OCI-LY7 (cell line): Measurements from ENCODE around the gene DGUOK. TPM values are rescaled to one million over a fixed set of nuclear protein-coding genes. Genes with fewer than 3 reads are reported as not detected.
"Not testable (repeated sequence)": the region's sequence is repeated elsewhere in the genome, so short reads cannot be mapped to it uniquely, and the experiment has no call there.

ENCODE experiments used
- BruUV-seq: library from RNA; stranded (reverse); fragments of 400-500 nt; replicated peaks from 2 replicates; lab custom pipeline; 2021; lab: Mats Ljungman, UMichigan
- CTCF ChIA-PET: fragments of 300-600 bp; sonication (Branson Sonifier 250); formaldehyde crosslinking; loops from one replicate; lab custom pipeline; 2022; ENCODE audit warnings: antibody characterized with exemption; ENCODE audit not compliant: unreplicated experiment; lab: Charles Lee
- POLR2A ChIA-PET: fragments of 300-600 bp; sonication (Branson Sonifier 250); formaldehyde crosslinking; loops from one replicate; lab custom pipeline; 2022; ENCODE audit warnings: antibody characterized with exemption; lab: Charles Lee
- DNase-seq: peaks from one replicate; pipeline ENCODE4 v3.0.0-alpha.2; 2015; ENCODE audit warnings: low spot score
- H2AFZ ChIP-seq: fragments of 200-600 bp; sonication (generic), shearing (Covaris generic); 2 replicates; pipeline ENCODE4 v1.6.1; 2014; ENCODE audit warnings: mild to moderate bottlenecking, antibody characterized with exemption, low read length, moderate library complexity
- H3K27ac ChIP-seq: fragments of 200-600 bp; sonication (generic); 2 replicates; pipeline ENCODE4 v1.5.1; 2014; ENCODE audit warnings: mixed run types, low read depth, mild to moderate bottlenecking, moderate library complexity, low read length, inconsistent platforms; ENCODE audit not compliant: poor library complexity, severe bottlenecking
- H3K36me3 ChIP-seq: fragments of 200-600 bp; sonication (generic); 2 replicates; pipeline ENCODE4 v1.6.1; 2014; ENCODE audit warnings: mild to moderate bottlenecking, antibody characterized with exemption, low read length, moderate library complexity, mixed read lengths; ENCODE audit not compliant: insufficient read depth
- H3K4me1 ChIP-seq: fragments of 200-600 bp; sonication (generic); 2 replicates; pipeline ENCODE4 v1.5.1; 2014; ENCODE audit warnings: mild to moderate bottlenecking, low read length; ENCODE audit not compliant: insufficient read depth, poor library complexity, severe bottlenecking
- H3K4me2 ChIP-seq: fragments of 200-600 bp; sonication (generic); 2 replicates; pipeline ENCODE4 v1.6.1; 2014; ENCODE audit warnings: mild to moderate bottlenecking, low read length
- H3K4me3 ChIP-seq: fragments of 200-600 bp; sonication (generic); 2 replicates; pipeline ENCODE4 v1.5.1; 2014; ENCODE audit warnings: mild to moderate bottlenecking, low read depth, low read length; ENCODE audit not compliant: poor library complexity, severe bottlenecking
- H3K79me2 ChIP-seq: fragments of 200-600 bp; sonication (generic); 2 replicates; pipeline ENCODE4 v1.6.1; 2016; ENCODE audit warnings: low read depth, mild to moderate bottlenecking, low read length, moderate library complexity, mixed read lengths; ENCODE audit not compliant: insufficient read depth
- H3K9me2 ChIP-seq: fragments of 200-600 bp; sonication (generic); 2 replicates; pipeline ENCODE4 v1.6.1; 2016; ENCODE audit warnings: mild to moderate bottlenecking, low read length, mixed read lengths; ENCODE audit not compliant: insufficient read depth
- H3K9me3 ChIP-seq: fragments of 200-600 bp; sonication (generic); 2 replicates; pipeline ENCODE4 v1.6.1; 2014; ENCODE audit warnings: mild to moderate bottlenecking, mixed run types, low read length, mixed read lengths
- H4K20me1 ChIP-seq: fragments of 200-600 bp; sonication (generic); 2 replicates; pipeline ENCODE4 v1.6.1; 2014; ENCODE audit warnings: mild to moderate bottlenecking, antibody characterized with exemption, low read length, moderate library complexity, mixed read lengths; ENCODE audit not compliant: insufficient read depth
- CTCF ChIP-seq: fragments of 200-600 bp; sonication (generic); conservative IDR thresholded peaks from 2 replicates; pipeline ENCODE4 v1.5.1; 2014; ENCODE audit warnings: mild to moderate bottlenecking, antibody characterized with exemption, low read length, moderate library complexity, mixed read lengths
- EZH2phosphoT487 ChIP-seq: fragments of 200-600 bp; sonication (generic); IDR thresholded peaks from 2 replicates; pipeline ENCODE4 v1.6.1; 2018; ENCODE audit warnings: low read depth, borderline replicate concordance, mild to moderate bottlenecking, mixed run types, antibody characterized with exemption, low read length, moderate library complexity, mixed read lengths
- intact Hi-C: fragments of 100-400 bp; cut with micrococcal nuclease; formaldehyde crosslinking; loops from one replicate; pipeline ENCODE4 v1.10.0; 2022; ENCODE audit not compliant: unreplicated experiment
- total RNA-seq, 2 experiments: library from RNA; depleted of rRNA in 1 of 2; stranded (reverse); fragments of >200 nt in 1 of 2; shearing (Covaris generic) in 1 of 2; gene quantifications; 2 replicates each; pipeline ENCODE4 v1.2.3, GENCODE V29; 2014 to 2022

DGUOK gene
- total RNA-seq, 2 experiments from 2014 or later: 73.4 to 91.8 TPM

GRCh38 chr2:73902284-73902683 is 24.4 kb upstream of the DGUOK start:
- Histone ChIP-seq H3K9me2 (no peaks in the 10 kb centered on the region), H2AFZ (no peak overlapping the region), H3K79me2 (no peaks in the 10 kb centered on the region), H3K9me3 (no peaks in the 10 kb centered on the region), H3K4me3 (no peak overlapping the region), H3K4me1 (no peaks in the 10 kb centered on the region), H4K20me1 (no peaks in the 10 kb centered on the region), H3K27ac (no peak overlapping the region), H3K36me3 (no peaks in the 10 kb centered on the region), H3K4me2 (no peak overlapping the region)
- CTCF ChIA-PET: no interaction called here
- no TSS peak for BruUV-seq
- TF ChIP-seq CTCF (no peak), EZH2phosphoT487 (no peak)
- intact Hi-C loops: no loop called here
- DNase-seq: no peak
- POLR2A ChIA-PET: interaction anchor here (0.6 kb wide), 2 partner anchors 56 to 198 kb away, joined by 3 read pairs; no protein-coding TSS in a partner anchor

- Histone ChIP-seq H3K4me3 (no peak overlapping the region), H3K79me2 (no peaks in the 10 kb centered on the region), H2AFZ (no peak overlapping the region), H3K27ac (no peak overlapping the region), H3K4me1 (no peaks in the 10 kb centered on the region), H3K9me2 (no peaks in the 10 kb centered on the region), H3K4me2 (no peak overlapping the region), H3K9me3 (no peaks in the 10 kb centered on the region), H4K20me1 (no peaks in the 10 kb centered on the region), H3K36me3 (no peaks in the 10 kb centered on the region)
- TF ChIP-seq CTCF: no peak
- TF ChIP-seq EZH2phosphoT487: no peak
- no peak for DNase-seq
- ChIA-PET POLR2A (interaction anchor here (0.6 to 0.7 kb wide), 2 partner anchors 12 to 480 kb away, joined by 4 to 7 read pairs; no protein-coding TSS in a partner anchor), CTCF (no interaction called here)
- intact Hi-C loops: no loop called here
- no TSS peak for BruUV-seq
These were observed 23.4 kb upstream of the DGUOK start for GRCh38 chr2:73903313-73903712.

GRCh38 chr2:73903949-73904613 is 22.6 kb upstream of the DGUOK start:
- DNase-seq, intact Hi-C loops: not testable (repeated sequence)

More at GRCh38 chr2:73903949-73904613, 22.6 kb upstream of the DGUOK start:
- POLR2A ChIA-PET: interaction anchor here (0.6 to 0.7 kb wide), 4 partner anchors 12 to 479 kb away, joined by 3 to 7 read pairs (median 4); no protein-coding TSS in a partner anchor
- H3K36me3 ChIP-seq, BruUV-seq, H3K9me3 ChIP-seq, H3K4me2 ChIP-seq, H3K9me2 ChIP-seq, CTCF ChIA-PET, H3K79me2 ChIP-seq, H4K20me1 ChIP-seq, H3K4me3 ChIP-seq, H2AFZ ChIP-seq, H3K27ac ChIP-seq, H3K4me1 ChIP-seq: not testable (repeated sequence)
